Sciatic nerve (tissue), 2 donors: ENCODE results near the gene VSNL1. TPM values are rescaled to one million over a fixed set of nuclear protein-coding genes. Genes with fewer than 3 reads are reported as not detected.

ENCODE experiments used
- ATAC-seq: fragments of 200-7000 bp; cut with Tn5 transposase; one replicate; pipeline ENCODE4 v1.9.1; 2020; ENCODE audit warnings: mild to moderate bottlenecking, moderate library complexity
- DNase-seq: peaks from one replicate; pipeline ENCODE4 v3.0.0-alpha.2; 2020; ENCODE audit warnings: low spot score
- intact Hi-C: fragments of 100-400 bp; cut with DNase I; formaldehyde crosslinking; loops from one replicate; pipeline ENCODE4 v1.14.2; 2022
- total RNA-seq: library from RNA; stranded (reverse); fragmentation: NEBNext Ultra II Directional; extraction: Animal tissue kit (Norgen Biotek cat#: 25700); gene quantifications from one replicate; pipeline ENCODE4 v1.2.1, GENCODE V29; 2021
- donor health status: DM: no; HTN: no; CAD: no.
- donor health status: DM: no; HTN: no; CAD: no.

The VSNL1 gene
- total RNA-seq, result 0.67 TPM

GRCh38 chr2:17540093-17540812 is at the start of gene VSNL1:
VSNL1 (plus strand) TSS chr2:17540696; CDS start chr2:17592075, 51,379 bp downstream.
- intact Hi-C loops, result no loop called here
- ATAC-seq, result peak; percentile 93
- DNase-seq, result peak; percentile 82

- DNase-seq (no peak), ATAC-seq (no peak)
- intact Hi-C loops, result no loop called here
Observed at GRCh38 chr2:17495590-17495989, 44.9 kb upstream of the VSNL1 start.

GRCh38 chr2:17497718-17498117 is 42.8 kb upstream of the VSNL1 start:
- DNase-seq (no peak), ATAC-seq (no peak)
- intact Hi-C loops, result no loop called here

- no peak for DNase-seq
- intact Hi-C loops, result no loop called here
- no peak for ATAC-seq
Observed at GRCh38 chr2:17506736-17507616, 33.5 kb upstream of the VSNL1 start.

- ATAC-seq (no peak), DNase-seq (no peak)
- intact Hi-C loops, result no loop called here
Observed at GRCh38 chr2:17515652-17516051, 24.8 kb upstream of the VSNL1 start.

GRCh38 chr2:17517481-17518211 is 22.9 kb upstream of the VSNL1 start:
- DNase-seq (no peak), ATAC-seq (peak; percentile 57)
- intact Hi-C loops, result no loop called here

GRCh38 chr2:17518212-17519154 is 22.0 kb upstream of the VSNL1 start, which contains the start of gene RAD51AP2:
RAD51AP2 (minus strand) TSS chr2:17518440; CDS start chr2:17518415, 25 bp downstream.
- intact Hi-C loops, result no loop called here
- ATAC-seq, result peak; percentile 98
- DNase-seq, result peak; percentile 91

- DNase-seq (no peak), ATAC-seq (no peak)
- intact Hi-C loops, result no loop called here
Observed at GRCh38 chr2:17519486-17519885, 21.0 kb upstream of the VSNL1 start.

- intact Hi-C loops, result no loop called here
- DNase-seq, result no peak
Observed at GRCh38 chr2:17520761-17521160, 19.7 kb upstream of the VSNL1 start.

GRCh38 chr2:17521621-17522020 is 18.9 kb upstream of the VSNL1 start:
- intact Hi-C loops, result no loop called here
- no peak for DNase-seq
- ATAC-seq, result no peak

More at GRCh38 chr2:17520761-17521160, 19.7 kb upstream of the VSNL1 start:
- no peak for ATAC-seq

- DNase-seq (no peak), ATAC-seq (no peak)
- intact Hi-C loops, result no loop called here
Observed at GRCh38 chr2:17522303-17522702, 18.2 kb upstream of the VSNL1 start.

GRCh38 chr2:17529771-17530170 is 10.7 kb upstream of the VSNL1 start:
- intact Hi-C loops, result no loop called here

GRCh38 chr2:17533546-17533945 is 7.0 kb upstream of the VSNL1 start:
- DNase-seq (no peak), ATAC-seq (no peak)
- intact Hi-C loops, result no loop called here

More at GRCh38 chr2:17529771-17530170, 10.7 kb upstream of the VSNL1 start:
- DNase-seq, result no peak
- no peak for ATAC-seq

GRCh38 chr2:17536416-17536815 is 4.1 kb upstream of the VSNL1 start:
- intact Hi-C loops, result no loop called here
- DNase-seq (no peak), ATAC-seq (no peak)

GRCh38 chr2:17538022-17538843 is 2.3 kb upstream of the VSNL1 start:
- peak; percentile 39 for DNase-seq
- intact Hi-C loops, result no loop called here
- no peak for ATAC-seq

GRCh38 chr2:17538844-17539554 is 1.5 kb upstream of the VSNL1 start:
- peak; percentile 80 for ATAC-seq
- peak; percentile 66 for DNase-seq
- intact Hi-C loops, result no loop called here

- intact Hi-C loops, result no loop called here
- ATAC-seq (peak; percentile 43), DNase-seq (no peak)
Observed at GRCh38 chr2:17539611-17540092, 844 bp upstream of the VSNL1 start.
